ENCODE measurements around the gene GABRB1.

GRCh38 chr4:46993075-46994006 lies 38.0 kb upstream of the GABRB1 start, which contains the start of gene GABRA4:
- TF ChIP-seq CTCF (conservative IDR thresholded peaks at IDR 0.05 in 1 of 2, IDR thresholded peaks at IDR 0.05 in 1 of 2; ENCODE audit: extremely low read depth in 1 of 2, insufficient read depth in 1 of 2, low read depth in 1 of 2, low read length in 2 of 2) (no peak), EZH2 (IDR thresholded peaks at IDR 0.05; ENCODE audit: borderline replicate concordance, low read length) (peak; percentile 8)

Data from mammary epithelial cell (primary cell).